ENCODE data around the gene EMD.

Gene EMD

GRCh38 chrX:154362085-154362742 is 16.9 kb upstream of the EMD start:
- Histone ChIP-seq H3K27me3 (ENCODE audit: control insufficient read depth in 5 of 5, insufficient read depth in 4 of 5, low read length in 5 of 5) (peaks cover 0 to 18% (median 3%) of the 10 kb centered on the region in 5 donors), H3K9ac (ENCODE audit: low read length in 5 of 5) (no peak overlapping the region), H3K4me1 (ENCODE audit: control insufficient read depth in 5 of 5, insufficient read depth in 5 of 5, low read length in 5 of 5) (peaks cover 0 to 16% (median 10%) of the 10 kb centered on the region in 5 donors), H3K4me3 (ENCODE audit: low read depth in 1 of 5, low read length in 5 of 5) (no peak overlapping the region), H3K27ac (ENCODE audit: low read depth, low read length) (no peak overlapping the region), H3K9me3 (ENCODE audit: control insufficient read depth in 5 of 5, low read length in 5 of 5) (peaks cover 0 to 12% (median 0%) of the 10 kb centered on the region in 5 donors), H3K36me3 (ENCODE audit: control insufficient read depth in 5 of 5, insufficient read depth in 5 of 5, low read length in 5 of 5) (peaks cover 0 to 94% (median 91%) of the 10 kb centered on the region in 5 donors)

GRCh38 chrX:154363706-154364439 is 15.2 kb upstream of the EMD start:
- Histone ChIP-seq H3K27me3 (ENCODE audit: control insufficient read depth in 5 of 5, insufficient read depth in 4 of 5, low read length in 5 of 5) (peaks cover 0 to 13% (median 3%) of the 10 kb centered on the region in 5 donors), H3K9ac (ENCODE audit: low read length in 5 of 5) (no peak overlapping the region), H3K36me3 (ENCODE audit: control insufficient read depth in 5 of 5, insufficient read depth in 5 of 5, low read length in 5 of 5) (peaks cover 0 to 88% (median 82%) of the 10 kb centered on the region in 5 donors), H3K4me3 (ENCODE audit: low read depth in 1 of 5, low read length in 5 of 5) (no peak overlapping the region), H3K4me1 (ENCODE audit: control insufficient read depth in 5 of 5, insufficient read depth in 5 of 5, low read length in 5 of 5) (peaks cover 0 to 33% (median 24%) of the 10 kb centered on the region in 5 donors), H3K27ac (ENCODE audit: low read depth, low read length) (no peak overlapping the region), H3K9me3 (ENCODE audit: control insufficient read depth in 5 of 5, low read length in 5 of 5) (peaks cover 0 to 7% (median 0%) of the 10 kb centered on the region in 5 donors)

GRCh38 chrX:154365052-154365600 is 14.0 kb upstream of the EMD start:
- Histone ChIP-seq H3K4me3 (ENCODE audit: low read depth in 1 of 5, low read length in 5 of 5) (no peak overlapping the region), H3K4me1 (ENCODE audit: control insufficient read depth in 5 of 5, insufficient read depth in 5 of 5, low read length in 5 of 5) (peaks cover 0 to 41% (median 30%) of the 10 kb centered on the region in 5 donors), H3K27me3 (ENCODE audit: control insufficient read depth in 5 of 5, insufficient read depth in 4 of 5, low read length in 5 of 5) (peaks cover 0 to 13% (median 6%) of the 10 kb centered on the region in 5 donors), H3K9me3 (ENCODE audit: control insufficient read depth in 5 of 5, low read length in 5 of 5) (peaks cover 0 to 5% (median 0%) of the 10 kb centered on the region in 5 donors), H3K9ac (ENCODE audit: low read length in 5 of 5) (no peak overlapping the region), H3K36me3 (ENCODE audit: control insufficient read depth in 5 of 5, insufficient read depth in 5 of 5, low read length in 5 of 5) (peaks cover 0 to 75% (median 70%) of the 10 kb centered on the region in 5 donors), H3K27ac (ENCODE audit: low read depth, low read length) (no peak overlapping the region)

- Histone ChIP-seq H3K9me3 (ENCODE audit: control insufficient read depth in 5 of 5, low read length in 5 of 5) (peaks cover 0 to 5% (median 0%) of the 10 kb centered on the region in 5 donors), H3K36me3 (ENCODE audit: control insufficient read depth in 5 of 5, insufficient read depth in 5 of 5, low read length in 5 of 5) (peaks cover 0 to 68% (median 63%) of the 10 kb centered on the region in 5 donors), H3K27me3 (ENCODE audit: control insufficient read depth in 5 of 5, insufficient read depth in 4 of 5, low read length in 5 of 5) (peaks cover 0 to 13% (median 7%) of the 10 kb centered on the region in 5 donors), H3K4me1 (ENCODE audit: control insufficient read depth in 5 of 5, insufficient read depth in 5 of 5, low read length in 5 of 5) (peaks cover 0 to 42% (median 30%) of the 10 kb centered on the region in 5 donors), H3K4me3 (ENCODE audit: low read depth in 1 of 5, low read length in 5 of 5) (no peak overlapping the region), H3K9ac (ENCODE audit: low read length in 5 of 5) (no peak overlapping the region), H3K27ac (ENCODE audit: low read depth, low read length) (peak overlapping the region; percentile 93)
Measured at GRCh38 chrX:154365997-154366665, 13.0 kb upstream of the EMD start.

- Histone ChIP-seq H3K27me3 (ENCODE audit: control insufficient read depth in 5 of 5, insufficient read depth in 4 of 5, low read length in 5 of 5) (peaks cover 0 to 9% (median 7%) of the 10 kb centered on the region in 5 donors), H3K27ac (ENCODE audit: low read depth, low read length) (peak overlapping the region; percentile 93), H3K4me1 (ENCODE audit: control insufficient read depth in 5 of 5, insufficient read depth in 5 of 5, low read length in 5 of 5) (peaks cover 0 to 42% (median 30%) of the 10 kb centered on the region in 5 donors), H3K36me3 (ENCODE audit: control insufficient read depth in 5 of 5, insufficient read depth in 5 of 5, low read length in 5 of 5) (peaks cover 0 to 63% (median 58%) of the 10 kb centered on the region in 5 donors), H3K9me3 (ENCODE audit: control insufficient read depth in 5 of 5, low read length in 5 of 5) (peaks cover 0 to 5% (median 0%) of the 10 kb centered on the region in 5 donors), H3K9ac (ENCODE audit: low read length in 5 of 5) (peak overlapping the region in 1 of 5 donors; percentile 32), H3K4me3 (ENCODE audit: low read depth in 1 of 5, low read length in 5 of 5) (no peak overlapping the region)
Measured at GRCh38 chrX:154366666-154367055, 12.4 kb upstream of the EMD start.

- Histone ChIP-seq H3K36me3 (ENCODE audit: control insufficient read depth in 5 of 5, insufficient read depth in 5 of 5, low read length in 5 of 5) (peaks cover 0 to 53% (median 48%) of the 10 kb centered on the region in 5 donors), H3K9ac (ENCODE audit: low read length in 5 of 5) (peak overlapping the region in 4 of 5 donors; percentile 13 to 71 (median 54)), H3K4me1 (ENCODE audit: control insufficient read depth in 5 of 5, insufficient read depth in 5 of 5, low read length in 5 of 5) (peaks cover 0 to 51% (median 38%) of the 10 kb centered on the region in 5 donors), H3K4me3 (ENCODE audit: low read depth in 1 of 5, low read length in 5 of 5) (peak overlapping the region in 2 of 5 donors; percentile 18 to 89), H3K27ac (ENCODE audit: low read depth, low read length) (peak overlapping the region; percentile 93), H3K9me3 (ENCODE audit: control insufficient read depth in 5 of 5, low read length in 5 of 5) (peaks cover 0 to 5% (median 0%) of the 10 kb centered on the region in 5 donors), H3K27me3 (ENCODE audit: control insufficient read depth in 5 of 5, insufficient read depth in 4 of 5, low read length in 5 of 5) (peaks cover 0 to 9% (median 4%) of the 10 kb centered on the region in 5 donors)
Measured at GRCh38 chrX:154367474-154368308, 11.4 kb upstream of the EMD start.

GRCh38 chrX:154368630-154369448 is 10.3 kb upstream of the EMD start:
- Histone ChIP-seq H3K27ac (ENCODE audit: low read depth, low read length) (peak overlapping the region; percentile 93), H3K9me3 (ENCODE audit: control insufficient read depth in 5 of 5, low read length in 5 of 5) (peaks cover 0 to 3% (median 0%) of the 10 kb centered on the region in 5 donors), H3K9ac (ENCODE audit: low read length in 5 of 5) (peak overlapping the region in 4 of 5 donors; percentile 58 to 79 (median 67)), H3K4me3 (ENCODE audit: low read depth in 1 of 5, low read length in 5 of 5) (peak overlapping the region in 4 of 5 donors; percentile 53 to 89 (median 71)), H3K27me3 (ENCODE audit: control insufficient read depth in 5 of 5, insufficient read depth in 4 of 5, low read length in 5 of 5) (peaks cover 0 to 9% (median 4%) of the 10 kb centered on the region in 5 donors), H3K36me3 (ENCODE audit: control insufficient read depth in 5 of 5, insufficient read depth in 5 of 5, low read length in 5 of 5) (peaks cover 0 to 43% (median 41%) of the 10 kb centered on the region in 5 donors), H3K4me1 (ENCODE audit: control insufficient read depth in 5 of 5, insufficient read depth in 5 of 5, low read length in 5 of 5) (peaks cover 0 to 60% (median 47%) of the 10 kb centered on the region in 5 donors)

GRCh38 chrX:154369449-154370299 is 9.4 kb upstream of the EMD start:
- H3K4me3 ChIP-seq (ENCODE audit: low read depth in 1 of 5, low read length in 5 of 5), result peak overlapping the region; percentile 73 to 90 (median 83)
- H3K9me3 ChIP-seq (ENCODE audit: control insufficient read depth in 5 of 5, low read length in 5 of 5), result no peaks in the 10 kb centered on the region
- peak overlapping the region; percentile 93 for H3K27ac ChIP-seq (ENCODE audit: low read depth, low read length)
- H3K4me1 ChIP-seq (ENCODE audit: control insufficient read depth in 5 of 5, insufficient read depth in 5 of 5, low read length in 5 of 5), result peaks cover 0 to 66% (median 52%) of the 10 kb centered on the region in 5 donors
- H3K36me3 ChIP-seq (ENCODE audit: control insufficient read depth in 5 of 5, insufficient read depth in 5 of 5, low read length in 5 of 5), result peaks cover 0 to 35% (median 33%) of the 10 kb centered on the region in 5 donors
- H3K27me3 ChIP-seq (ENCODE audit: control insufficient read depth in 5 of 5, insufficient read depth in 4 of 5, low read length in 5 of 5), result peaks cover 0 to 12% (median 5%) of the 10 kb centered on the region in 5 donors
- H3K9ac ChIP-seq (ENCODE audit: low read length in 5 of 5), result peak overlapping the region; percentile 48 to 79 (median 77)

Measured in subcutaneous abdominal adipose tissue (tissue), 5 donors.